WTC11 (cell line): ENCODE measurements around the gene HLA-DPA1. TPM values are rescaled to one million over a fixed set of nuclear protein-coding genes. Genes with fewer than 3 reads are reported as not detected.
A peak's percentile ranks its signal among the peaks of the same experiment; 100 is the strongest.

Source experiments
- ATAC-seq: fragments of 200-7000 bp; cut with Tn5 transposase; 2 replicates; pipeline ENCODE4 v1.10.0; 2021; ENCODE audit warnings: mild to moderate bottlenecking, moderate library complexity
- CTCF ChIA-PET: fragments of 300-600 bp; sonication (Branson Sonifier 250); formaldehyde crosslinking; loops from one replicate; lab custom pipeline; 2021; ENCODE audit warnings: antibody characterized with exemption; lab: Charles Lee
- POLR2A ChIA-PET: fragments of 350-600 bp; sonication (Branson Sonifier 250); formaldehyde crosslinking; loops from one replicate; lab custom pipeline; 2021; ENCODE audit warnings: antibody characterized with exemption; lab: Charles Lee
- DNase-seq: peaks from one replicate; pipeline ENCODE4 v3.0.0; 2021; ENCODE audit warnings: low spot score
- H3K27ac Mint-ChIP-seq: 2 replicates; pipeline ENCODE4 v1.8.0; 2021; ENCODE audit warnings: mixed read lengths
- H3K27me3 Mint-ChIP-seq: 2 replicates; pipeline ENCODE4 v1.8.0; 2021; ENCODE audit warnings: low read depth, mild to moderate bottlenecking, moderate library complexity, mixed read lengths
- H3K36me3 Mint-ChIP-seq: 2 replicates; pipeline ENCODE4 v1.8.0; 2021; ENCODE audit warnings: mixed read lengths
- H3K4me1 Mint-ChIP-seq: 2 replicates; pipeline ENCODE4 v1.8.0; 2022; ENCODE audit warnings: mixed read lengths
- H3K4me3 Mint-ChIP-seq: 2 replicates; pipeline ENCODE4 v1.8.0; 2021; ENCODE audit warnings: mild to moderate bottlenecking, moderate library complexity, mixed read lengths
- H3K9me3 Mint-ChIP-seq: 2 replicates; pipeline ENCODE4 v1.8.0; 2021; ENCODE audit warnings: mixed read lengths
- ATF1 ChIP-seq: sonication (generic); formaldehyde crosslinking; IDR thresholded peaks from 2 replicates; pipeline ENCODE4 v1.8.1; 2023; ENCODE audit warnings: mild to moderate bottlenecking, moderate library complexity, missing genetic modification reagents
- CBFB ChIP-seq: sonication (generic); formaldehyde crosslinking; IDR thresholded peaks from 2 replicates; pipeline ENCODE4 v1.8.1; 2022; ENCODE audit warnings: mild to moderate bottlenecking, low read depth, missing genetic modification reagents
- CREM ChIP-seq: sonication (generic); formaldehyde crosslinking; IDR thresholded peaks from 2 replicates; pipeline ENCODE4 v1.8.1; 2022; ENCODE audit warnings: mild to moderate bottlenecking, missing genetic modification reagents, moderate library complexity
- FOXK1 ChIP-seq: sonication (generic); formaldehyde crosslinking; IDR thresholded peaks from 2 replicates; pipeline ENCODE4 v1.8.0; 2022; ENCODE audit warnings: mild to moderate bottlenecking, moderate library complexity, missing genetic modification reagents
- FOXP1 ChIP-seq: sonication (generic); formaldehyde crosslinking; IDR thresholded peaks from 2 replicates; pipeline ENCODE4 v1.8.0; 2022; ENCODE audit warnings: missing genetic modification reagents, mild to moderate bottlenecking, moderate library complexity, borderline replicate concordance
- GRHL2 ChIP-seq: fragments of 250-450 bp; sonication (Bioruptor Pico); IDR thresholded peaks from 2 replicates; pipeline ENCODE4 v1.8.0; 2022; ENCODE audit warnings: mild to moderate bottlenecking, moderate library complexity; ENCODE audit not compliant: insufficient replicate concordance, severe bottlenecking
- GTF2I ChIP-seq: fragments of 250-450 bp; sonication (Bioruptor Pico); conservative IDR thresholded peaks from 2 replicates; pipeline ENCODE4 v1.4.0; 2021; ENCODE audit warnings: mild to moderate bottlenecking
- IRF2 ChIP-seq: sonication (generic); formaldehyde crosslinking; IDR thresholded peaks from 2 replicates; pipeline ENCODE4 v1.8.0; 2022; ENCODE audit warnings: low read depth, missing genetic modification reagents, borderline replicate concordance
- TEAD1 ChIP-seq: sonication (generic); formaldehyde crosslinking; IDR thresholded peaks from 2 replicates; pipeline ENCODE4 v1.8.0; 2022; ENCODE audit warnings: mild to moderate bottlenecking, missing genetic modification reagents
- TEAD4 ChIP-seq: sonication (generic); formaldehyde crosslinking; IDR thresholded peaks from 2 replicates; pipeline ENCODE4 v1.8.0; 2022; ENCODE audit warnings: mild to moderate bottlenecking, missing genetic modification reagents
- TP53 ChIP-seq: sonication (generic); formaldehyde crosslinking; IDR thresholded peaks from 2 replicates; pipeline ENCODE4 v1.8.1; 2023; ENCODE audit warnings: mild to moderate bottlenecking, missing genetic modification reagents
- ZBTB21 ChIP-seq: sonication (generic); formaldehyde crosslinking; IDR thresholded peaks from 2 replicates; pipeline ENCODE4 v1.8.1; 2023; ENCODE audit warnings: mild to moderate bottlenecking, missing genetic modification reagents, borderline replicate concordance
- ZNF396 ChIP-seq: fragments of 250-450 bp; sonication (Bioruptor Pico); IDR thresholded peaks from 2 replicates; pipeline ENCODE4 v1.8.0; 2021; ENCODE audit warnings: mild to moderate bottlenecking, moderate library complexity, borderline replicate concordance
- ZNF416 ChIP-seq: fragments of 250-450 bp; sonication (Bioruptor Pico); IDR thresholded peaks from 2 replicates; pipeline ENCODE4 v1.9.0; 2021; ENCODE audit warnings: mild to moderate bottlenecking, inconsistent platforms
- ZNF423 ChIP-seq: fragments of 250-450 bp; sonication (Bioruptor Pico); IDR thresholded peaks from 2 replicates; pipeline ENCODE4 v2.1.2; 2022; ENCODE audit warnings: mild to moderate bottlenecking, moderate library complexity
- total RNA-seq: library from RNA; stranded (reverse); gene quantifications from 3 replicates; pipeline ENCODE4 v1.2.3, GENCODE V29; 2021
- TF ChIP-seq, protein P1 (sequence below): sonication (generic); formaldehyde crosslinking; conservative IDR thresholded peaks from 2 replicates; pipeline ENCODE4 v1.8.1; 2023; ENCODE audit warnings: mild to moderate bottlenecking, low read depth, missing genetic modification reagents, moderate library complexity
- TF ChIP-seq, protein P2 (sequence below): sonication (generic); formaldehyde crosslinking; IDR thresholded peaks from 2 replicates; pipeline ENCODE4 v1.8.0; 2023; ENCODE audit warnings: missing genetic modification reagents
- TF ChIP-seq, protein P3 (sequence below): fragments of 250-450 bp; sonication (Bioruptor Pico); IDR thresholded peaks from 2 replicates; pipeline ENCODE4 v1.9.0; 2021; ENCODE audit warnings: mild to moderate bottlenecking
- TF ChIP-seq, protein P4 (sequence below): fragments of 250-450 bp; sonication (Bioruptor Pico); conservative IDR thresholded peaks from 2 replicates; pipeline ENCODE4 v1.9.0; 2021; ENCODE audit warnings: mild to moderate bottlenecking
- TF ChIP-seq, protein P5 (sequence below): sonication (generic); formaldehyde crosslinking; IDR thresholded peaks from 2 replicates; pipeline ENCODE4 v1.8.0; 2022; ENCODE audit warnings: mild to moderate bottlenecking, missing genetic modification reagents
- TF ChIP-seq, protein P6 (sequence below): sonication (generic); formaldehyde crosslinking; IDR thresholded peaks from 2 replicates; pipeline ENCODE4 v1.8.0; 2022; ENCODE audit warnings: mild to moderate bottlenecking, missing genetic modification reagents
- TF ChIP-seq, protein P7 (sequence below): fragments of 250-450 bp; sonication (Bioruptor Pico); IDR thresholded peaks from 2 replicates; pipeline ENCODE4 v1.9.0; 2021; ENCODE audit warnings: moderate library complexity, mild to moderate bottlenecking, inconsistent platforms, borderline replicate concordance

Gene HLA-DPA1
- total RNA-seq, 1 experiment from 2014 or later = 4.9 TPM

DNA sequence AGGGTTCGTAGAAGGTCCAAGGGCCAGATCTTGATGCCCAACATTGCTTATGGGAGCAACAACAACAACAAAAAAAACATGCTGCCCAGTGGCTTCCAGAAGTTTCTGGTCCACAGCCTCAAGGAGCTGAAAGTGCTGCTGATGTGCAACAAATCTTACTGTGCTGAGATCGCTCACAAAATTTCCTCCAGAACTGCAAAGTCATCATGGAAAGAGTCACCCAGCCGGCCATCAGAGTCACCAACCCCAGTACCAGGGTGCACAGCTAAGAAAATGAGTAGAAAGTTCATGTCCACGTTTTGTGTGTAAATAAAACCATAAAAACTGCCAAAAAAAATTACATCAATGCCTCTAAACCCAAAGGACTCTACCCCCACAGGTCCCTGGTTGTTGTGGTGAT lies 6.1 kb upstream of the HLA-DPA1 start:
- DNase-seq = no peak
- ATAC-seq = no peak
- Mint-ChIP-seq H3K27ac (no peak overlapping the region), H3K9me3 (no peaks in the 10 kb centered on the region), H3K4me1 (peaks cover 28% of the 10 kb centered on the region), H3K27me3 (peaks cover 20% of the 10 kb centered on the region), H3K36me3 (peaks cover 4% of the 10 kb centered on the region; the same call in 1 of the 2 replicates), H3K4me3 (peak overlapping the region; percentile 94)
- CTCF ChIA-PET = interaction anchor here (0.5 to 5.9 kb wide), 29 partner anchors 9 to 241 kb away, joined by 3 to 68 read pairs (median 6); partner anchors contain the start of genes HLA-DMA, HLA-DOA and TAP2
- POLR2A ChIA-PET = interaction anchor here (0.6 to 2.6 kb wide), 7 partner anchors 37 to 155 kb away, joined by 3 to 16 read pairs (median 3); no protein-coding TSS in a partner anchor
- TF ChIP-seq, protein P1, sequence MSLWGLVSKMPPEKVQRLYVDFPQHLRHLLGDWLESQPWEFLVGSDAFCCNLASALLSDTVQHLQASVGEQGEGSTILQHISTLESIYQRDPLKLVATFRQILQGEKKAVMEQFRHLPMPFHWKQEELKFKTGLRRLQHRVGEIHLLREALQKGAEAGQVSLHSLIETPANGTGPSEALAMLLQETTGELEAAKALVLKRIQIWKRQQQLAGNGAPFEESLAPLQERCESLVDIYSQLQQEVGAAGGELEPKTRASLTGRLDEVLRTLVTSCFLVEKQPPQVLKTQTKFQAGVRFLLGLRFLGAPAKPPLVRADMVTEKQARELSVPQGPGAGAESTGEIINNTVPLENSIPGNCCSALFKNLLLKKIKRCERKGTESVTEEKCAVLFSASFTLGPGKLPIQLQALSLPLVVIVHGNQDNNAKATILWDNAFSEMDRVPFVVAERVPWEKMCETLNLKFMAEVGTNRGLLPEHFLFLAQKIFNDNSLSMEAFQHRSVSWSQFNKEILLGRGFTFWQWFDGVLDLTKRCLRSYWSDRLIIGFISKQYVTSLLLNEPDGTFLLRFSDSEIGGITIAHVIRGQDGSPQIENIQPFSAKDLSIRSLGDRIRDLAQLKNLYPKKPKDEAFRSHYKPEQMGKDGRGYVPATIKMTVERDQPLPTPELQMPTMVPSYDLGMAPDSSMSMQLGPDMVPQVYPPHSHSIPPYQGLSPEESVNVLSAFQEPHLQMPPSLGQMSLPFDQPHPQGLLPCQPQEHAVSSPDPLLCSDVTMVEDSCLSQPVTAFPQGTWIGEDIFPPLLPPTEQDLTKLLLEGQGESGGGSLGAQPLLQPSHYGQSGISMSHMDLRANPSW (CRISPR knock-in tag) = no peak
- TF ChIP-seq FOXK1 = no peak
- TF ChIP-seq, protein P2, sequence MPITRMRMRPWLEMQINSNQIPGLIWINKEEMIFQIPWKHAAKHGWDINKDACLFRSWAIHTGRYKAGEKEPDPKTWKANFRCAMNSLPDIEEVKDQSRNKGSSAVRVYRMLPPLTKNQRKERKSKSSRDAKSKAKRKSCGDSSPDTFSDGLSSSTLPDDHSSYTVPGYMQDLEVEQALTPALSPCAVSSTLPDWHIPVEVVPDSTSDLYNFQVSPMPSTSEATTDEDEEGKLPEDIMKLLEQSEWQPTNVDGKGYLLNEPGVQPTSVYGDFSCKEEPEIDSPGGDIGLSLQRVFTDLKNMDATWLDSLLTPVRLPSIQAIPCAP = no peak
- TF ChIP-seq TEAD4 = no peak
- TF ChIP-seq CREM = no peak
- TF ChIP-seq, protein P3, sequence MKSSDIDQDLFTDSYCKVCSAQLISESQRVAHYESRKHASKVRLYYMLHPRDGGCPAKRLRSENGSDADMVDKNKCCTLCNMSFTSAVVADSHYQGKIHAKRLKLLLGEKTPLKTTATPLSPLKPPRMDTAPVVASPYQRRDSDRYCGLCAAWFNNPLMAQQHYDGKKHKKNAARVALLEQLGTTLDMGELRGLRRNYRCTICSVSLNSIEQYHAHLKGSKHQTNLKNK (CRISPR knock-in tag) = no peak
- no peak for TF ChIP-seq FOXP1 (CRISPR knock-in tag)
- TF ChIP-seq CBFB = no peak
- no peak for TF ChIP-seq TEAD1 (CRISPR knock-in tag)
- TF ChIP-seq, protein P4, sequence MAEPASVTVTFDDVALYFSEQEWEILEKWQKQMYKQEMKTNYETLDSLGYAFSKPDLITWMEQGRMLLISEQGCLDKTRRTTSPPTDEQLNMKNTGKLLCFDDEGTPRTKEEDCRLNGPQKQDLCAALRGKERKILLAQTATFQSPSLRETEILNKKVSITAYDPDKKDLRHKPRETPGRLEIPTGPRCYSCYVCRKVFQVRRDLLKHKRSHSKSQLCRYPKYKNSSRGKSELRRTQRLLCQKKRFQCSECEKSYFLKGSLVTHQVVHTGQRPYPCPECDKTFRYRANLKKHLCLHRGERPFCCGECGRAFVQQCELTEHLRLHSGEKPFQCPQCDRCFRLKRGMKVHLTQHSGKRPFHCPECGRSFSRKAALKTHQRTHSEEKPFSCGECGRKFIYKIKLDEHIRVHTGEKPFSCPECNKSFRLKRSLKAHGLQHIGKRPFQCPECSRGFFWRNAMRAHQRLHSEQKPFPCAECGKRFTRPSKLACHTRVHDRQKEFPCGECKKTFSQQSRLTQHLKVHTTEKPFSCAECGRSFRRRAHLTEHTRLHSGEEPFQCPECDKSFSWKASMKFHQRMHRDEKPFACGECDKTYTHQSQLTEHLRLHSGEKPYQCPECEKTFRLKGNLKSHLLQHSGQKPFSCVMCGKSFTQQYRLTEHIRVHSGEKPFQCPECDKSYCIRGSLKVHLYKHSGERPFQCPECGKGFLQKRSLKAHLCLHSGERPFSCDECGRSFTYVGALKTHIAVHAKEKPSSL (CRISPR knock-in tag) = no peak
- no peak for TF ChIP-seq ATF1 (CRISPR knock-in tag)
- TF ChIP-seq ZBTB21 (CRISPR knock-in tag) = no peak

DNA sequence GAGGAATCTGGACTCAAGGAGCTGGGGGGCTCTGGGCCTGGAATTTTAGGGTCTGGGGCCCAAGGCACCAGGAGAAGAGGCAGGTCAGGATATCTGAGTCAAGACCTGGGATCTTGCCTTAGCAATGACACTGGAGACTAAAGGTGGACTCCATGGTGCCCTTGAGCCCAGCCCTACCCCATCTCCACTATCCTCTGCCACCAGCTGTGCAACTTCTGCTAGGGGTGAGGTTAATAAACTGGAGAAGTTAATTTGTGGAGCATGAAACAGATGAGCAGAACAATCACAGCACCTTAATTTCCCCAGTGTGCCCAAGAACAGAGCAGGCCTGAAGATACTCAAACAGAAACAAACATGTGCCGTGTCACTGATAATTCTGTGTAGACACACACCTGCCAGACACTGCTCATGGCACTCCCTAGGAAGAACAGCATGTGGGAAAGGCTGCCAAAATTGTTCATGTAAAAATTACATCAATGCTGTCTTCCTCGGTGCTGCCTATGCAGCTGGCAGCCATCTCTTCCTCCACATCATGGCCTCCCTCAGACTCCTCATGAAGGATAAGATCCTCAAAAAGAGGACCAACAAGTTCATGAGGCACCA lies 5.6 kb upstream of the HLA-DPA1 start:
- H3K27me3 Mint-ChIP-seq = peaks cover 20% of the 10 kb centered on the region
- H3K27ac Mint-ChIP-seq = no peak overlapping the region
- H3K4me3 Mint-ChIP-seq = peak overlapping the region; percentile 94; the same call in 1 of the 2 replicates
- DNase-seq (no peak), ATAC-seq (no peak)
- no peaks in the 10 kb centered on the region for H3K36me3 Mint-ChIP-seq
- POLR2A ChIA-PET = no interaction called here
- peaks cover 28% of the 10 kb centered on the region for H3K4me1 Mint-ChIP-seq
- TF ChIP-seq, protein P5, sequence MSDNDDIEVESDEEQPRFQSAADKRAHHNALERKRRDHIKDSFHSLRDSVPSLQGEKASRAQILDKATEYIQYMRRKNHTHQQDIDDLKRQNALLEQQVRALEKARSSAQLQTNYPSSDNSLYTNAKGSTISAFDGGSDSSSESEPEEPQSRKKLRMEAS (CRISPR knock-in tag) = no peak
- TF ChIP-seq TEAD1 (CRISPR knock-in tag) = no peak
- TF ChIP-seq ZNF396 = no peak
- TF ChIP-seq, protein P3 (CRISPR knock-in tag) = no peak
- TF ChIP-seq ZNF416 = no peak
- no peak for TF ChIP-seq ZNF423 (CRISPR knock-in tag)
- TF ChIP-seq, protein P6, sequence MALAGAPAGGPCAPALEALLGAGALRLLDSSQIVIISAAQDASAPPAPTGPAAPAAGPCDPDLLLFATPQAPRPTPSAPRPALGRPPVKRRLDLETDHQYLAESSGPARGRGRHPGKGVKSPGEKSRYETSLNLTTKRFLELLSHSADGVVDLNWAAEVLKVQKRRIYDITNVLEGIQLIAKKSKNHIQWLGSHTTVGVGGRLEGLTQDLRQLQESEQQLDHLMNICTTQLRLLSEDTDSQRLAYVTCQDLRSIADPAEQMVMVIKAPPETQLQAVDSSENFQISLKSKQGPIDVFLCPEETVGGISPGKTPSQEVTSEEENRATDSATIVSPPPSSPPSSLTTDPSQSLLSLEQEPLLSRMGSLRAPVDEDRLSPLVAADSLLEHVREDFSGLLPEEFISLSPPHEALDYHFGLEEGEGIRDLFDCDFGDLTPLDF (CRISPR knock-in tag) = no peak
- TF ChIP-seq GRHL2 (CRISPR knock-in tag) = no peak
- no peak for TF ChIP-seq TP53
- no peak for TF ChIP-seq TEAD4
- no peak for TF ChIP-seq GTF2I (CRISPR knock-in tag)
- no peak for TF ChIP-seq IRF2 (CRISPR knock-in tag)
- TF ChIP-seq, protein P7, sequence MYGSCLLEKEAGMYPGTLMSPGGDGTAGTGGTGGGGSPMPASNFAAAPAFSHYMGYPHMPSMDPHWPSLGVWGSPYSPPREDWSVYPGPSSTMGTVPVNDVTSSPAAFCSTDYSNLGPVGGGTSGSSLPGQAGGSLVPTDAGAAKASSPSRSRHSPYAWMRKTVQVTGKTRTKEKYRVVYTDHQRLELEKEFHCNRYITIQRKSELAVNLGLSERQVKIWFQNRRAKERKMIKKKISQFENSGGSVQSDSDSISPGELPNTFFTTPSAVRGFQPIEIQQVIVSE = no peak
- H3K9me3 Mint-ChIP-seq = no peaks in the 10 kb centered on the region
- CTCF ChIA-PET = interaction anchor here (1.2 to 5.9 kb wide), 5 partner anchors 30 to 83 kb away, joined by 5 to 68 read pairs (median 11); no protein-coding TSS in a partner anchor
